Epithelial cell of prostate (primary cell): ENCODE results near the gene PRB2.
"Not testable (repeated sequence)": the region's sequence is repeated elsewhere in the genome, so short reads cannot be mapped to it uniquely, and the experiment has no call there.

ENCODE experiments used
- DNase-seq: peaks from one replicate; pipeline ENCODE4 v3.0.0-alpha.2; 2011; ENCODE audit warnings: low read depth, low spot score
- H3K27ac ChIP-seq: fragments of 450-650 bp; 2 replicates; pipeline ENCODE4 v1.5.1; 2017; ENCODE audit warnings: mild to moderate bottlenecking

Gene PRB2

DNA sequence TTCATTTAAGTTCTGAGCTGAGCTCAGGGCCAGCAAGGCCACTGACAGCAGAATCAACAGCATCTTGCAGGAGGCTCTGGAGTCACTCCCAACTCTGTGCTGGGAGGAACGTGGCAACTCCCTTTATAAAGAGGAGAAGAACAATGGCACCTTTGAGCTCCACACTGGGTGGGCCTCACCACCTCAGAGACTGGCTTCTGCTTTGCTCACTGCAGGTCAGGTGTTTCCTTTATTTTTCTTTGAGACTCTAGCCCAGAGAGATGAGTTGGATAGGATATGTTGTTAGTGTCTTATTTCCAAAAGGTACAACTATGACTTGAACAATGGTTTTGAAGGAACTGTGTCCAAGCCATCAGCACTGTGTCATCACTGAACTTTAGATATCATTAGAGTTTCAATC lies at the start of gene PRB2:
Gene PRB2, minus strand, starts transcription at position 101 of the 400 bp plus-strand sequence. Its CDS starts 38 bp downstream, at position 63.
- H3K27ac ChIP-seq, DNase-seq: not testable (repeated sequence)

DNA sequence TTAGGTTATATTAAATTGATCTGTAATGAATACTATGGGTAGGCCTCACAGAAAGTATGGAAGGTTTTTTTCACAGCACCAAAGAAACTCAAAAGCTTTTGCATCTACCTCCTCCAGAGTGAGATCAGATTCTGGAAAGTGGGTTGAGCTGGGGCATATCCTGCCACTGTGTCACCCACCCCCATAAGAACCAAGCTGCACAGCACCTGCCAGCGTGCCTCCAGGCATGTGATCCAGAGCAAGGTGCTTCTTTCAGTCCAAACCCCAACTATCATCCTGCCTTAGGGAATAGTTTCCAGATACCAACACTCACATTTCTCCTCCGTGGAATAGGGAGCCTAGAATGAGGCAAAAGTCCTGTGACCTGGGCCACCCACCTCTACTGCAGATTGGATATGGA lies 42.6 kb upstream of the PRB2 start:
- DNase-seq: no peak
- H3K27ac ChIP-seq: no peak overlapping the region

DNA sequence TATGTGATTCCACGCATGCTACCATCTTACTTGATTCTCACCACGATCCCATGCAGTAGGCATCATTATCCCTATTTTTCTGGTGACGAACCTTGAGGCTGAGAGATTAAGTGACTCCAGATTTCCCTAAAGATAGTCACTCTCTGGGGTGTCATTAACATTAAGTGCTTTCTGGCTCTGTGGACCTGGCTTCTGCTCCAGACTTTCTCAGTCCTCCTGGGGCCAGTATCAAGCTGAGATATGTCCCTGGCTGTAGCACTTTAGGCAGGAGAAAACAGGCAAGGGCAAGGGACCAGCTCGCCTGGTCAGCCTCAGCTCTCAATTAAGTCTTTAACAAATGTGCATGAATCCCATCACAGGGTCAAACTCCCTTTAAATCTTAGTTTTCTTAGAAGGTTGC lies 38.3 kb upstream of the PRB2 start:
- no peak overlapping the region for H3K27ac ChIP-seq
- no peak for DNase-seq

DNA sequence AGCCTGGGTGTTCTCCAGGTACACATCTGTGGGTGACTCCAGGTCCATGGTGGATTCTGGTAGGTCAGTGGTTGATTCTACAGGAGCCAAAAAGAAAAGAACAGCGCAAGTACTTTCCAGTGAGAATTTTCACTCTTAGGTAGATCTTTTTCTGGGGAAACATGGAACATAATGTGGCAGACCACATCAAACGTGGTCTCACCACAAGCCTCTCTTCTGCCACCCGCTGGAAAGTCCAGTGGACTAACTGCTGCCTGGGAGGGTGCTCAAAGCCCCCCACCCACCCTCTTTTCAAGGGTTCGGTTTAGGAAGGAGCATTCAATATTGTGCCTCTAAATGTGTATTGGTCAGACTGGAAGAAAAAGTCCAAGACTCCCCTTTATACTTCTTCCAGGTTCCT lies 36.1 kb upstream of the PRB2 start:
- no peak for DNase-seq
- H3K27ac ChIP-seq: no peak overlapping the region

DNA sequence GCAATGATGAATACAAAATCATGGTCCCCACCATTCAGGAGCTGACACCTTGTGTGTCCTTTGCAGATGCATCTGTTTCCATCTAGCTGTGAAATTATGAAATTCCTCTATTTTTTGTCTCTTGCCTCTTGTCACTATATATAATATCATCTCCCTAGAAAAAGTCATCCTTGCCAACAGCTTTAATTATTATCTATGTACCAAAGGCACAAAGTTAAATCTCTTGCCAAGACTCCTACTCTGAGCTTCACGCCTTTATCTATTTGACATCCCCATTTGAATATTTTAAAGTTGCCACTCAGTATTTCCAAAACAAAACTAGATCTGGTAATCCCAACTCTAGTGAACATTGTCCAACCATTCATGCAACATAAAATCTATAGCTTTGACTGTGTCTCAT lies 32.0 kb upstream of the PRB2 start:
- DNase-seq: no peak
- no peak overlapping the region for H3K27ac ChIP-seq

DNA sequence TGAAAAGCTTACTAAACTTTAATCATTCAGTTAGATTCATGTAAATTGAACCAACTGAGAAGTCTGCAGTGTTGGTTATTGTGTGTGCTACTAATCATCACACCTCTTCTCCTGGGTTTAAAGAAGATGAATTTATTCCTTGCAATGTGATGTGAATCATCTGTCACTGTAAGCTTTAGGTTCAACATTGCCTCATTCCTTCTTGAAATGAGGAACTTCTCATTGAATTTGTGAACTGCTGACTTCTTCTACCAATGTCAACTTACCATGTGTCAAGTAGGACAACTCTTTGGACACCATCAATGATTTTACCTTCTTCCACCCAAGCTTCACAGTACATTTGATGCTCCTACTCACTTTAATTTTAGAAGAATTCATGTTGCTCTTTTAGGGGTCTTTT lies 17.4 kb upstream of the PRB2 start:
- no peak overlapping the region for H3K27ac ChIP-seq
- DNase-seq: no peak

DNA sequence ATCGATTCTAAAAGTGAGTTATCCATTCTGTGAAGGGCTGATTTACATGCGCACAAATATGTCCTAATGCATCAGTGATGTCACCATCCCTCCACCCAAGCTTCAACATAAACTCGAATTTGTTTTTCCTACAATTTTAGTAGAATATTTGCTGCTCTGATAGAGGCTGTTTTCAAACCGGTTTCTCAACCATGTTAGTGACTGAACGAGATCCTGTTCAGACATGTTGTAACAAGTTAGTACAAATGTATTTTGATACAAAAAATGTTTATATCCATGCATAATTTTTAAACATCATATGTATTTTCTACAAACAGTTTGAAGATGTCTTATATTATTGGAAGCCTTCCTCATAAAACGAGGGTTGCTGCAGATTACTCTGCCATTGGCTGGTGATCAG lies 12.7 kb upstream of the PRB2 start:
- no peak for DNase-seq

DNA sequence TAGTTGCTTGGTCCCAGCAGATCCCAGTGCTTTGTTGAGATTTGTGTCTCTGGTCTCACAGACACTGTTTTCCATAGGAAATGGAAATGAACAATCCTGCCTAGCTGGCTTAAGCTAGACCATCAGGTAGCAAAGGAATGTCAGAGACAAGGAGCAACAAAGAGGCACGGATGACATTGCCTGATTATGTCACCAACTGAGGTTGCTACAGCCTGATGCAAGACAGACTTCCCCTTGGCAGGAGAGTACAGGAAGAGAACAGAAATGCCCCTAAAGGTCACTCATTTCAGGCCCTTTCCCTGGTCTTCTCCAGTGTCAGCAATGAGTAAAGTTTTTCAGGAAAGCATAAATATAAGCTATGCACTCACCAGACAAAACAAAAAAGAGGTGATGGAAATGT lies 2.0 kb upstream of the PRB2 start:
- no peak for DNase-seq
- H3K27ac ChIP-seq: no peak overlapping the region

More for the DNA sequence above, 12.7 kb upstream of the PRB2 start:
- H3K27ac ChIP-seq: peak overlapping the region; percentile 4

DNA sequence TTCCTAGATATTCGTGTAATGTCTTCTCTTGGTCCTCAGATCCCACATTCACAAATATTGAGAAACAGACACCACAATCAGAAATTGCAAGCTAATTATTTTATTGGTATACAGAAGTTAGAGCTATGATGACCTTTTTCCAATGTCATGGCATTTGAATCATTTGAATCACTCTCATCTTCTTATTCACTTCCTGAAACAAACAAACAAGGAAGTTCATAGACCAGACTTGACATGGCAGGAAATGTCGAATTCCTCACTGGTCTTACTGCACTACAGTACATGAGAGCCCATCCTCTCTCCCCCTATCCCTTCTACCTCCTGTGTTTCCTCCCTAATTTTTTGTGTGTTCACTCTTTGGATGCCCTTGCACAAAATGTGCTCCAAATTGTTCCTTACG lies 3.9 kb downstream of the PRB2 start:
- DNase-seq: peak; percentile 20
- H3K27ac ChIP-seq: peak overlapping the region; percentile 26

DNA sequence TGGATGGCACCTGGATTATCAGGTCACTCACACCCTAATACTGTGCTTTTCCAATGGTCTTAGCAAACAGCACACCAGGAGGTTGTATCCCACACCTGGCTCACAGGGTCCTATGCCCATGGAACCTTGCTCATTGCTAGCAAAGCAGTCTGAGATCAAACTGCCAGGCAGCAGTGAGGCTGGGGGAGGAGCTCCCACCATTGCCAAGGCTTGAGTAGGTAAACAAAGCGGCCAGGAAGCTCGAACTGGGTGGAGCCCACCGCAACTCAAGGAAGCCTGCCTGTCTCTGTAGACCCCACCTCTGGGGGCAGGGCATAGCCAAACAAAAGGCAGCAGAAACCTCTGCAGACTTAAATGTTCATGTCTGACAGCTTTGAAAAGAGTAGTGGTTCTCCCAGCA lies 17.9 kb downstream of the PRB2 start:
- not testable (repeated sequence) for DNase-seq, H3K27ac ChIP-seq

DNA sequence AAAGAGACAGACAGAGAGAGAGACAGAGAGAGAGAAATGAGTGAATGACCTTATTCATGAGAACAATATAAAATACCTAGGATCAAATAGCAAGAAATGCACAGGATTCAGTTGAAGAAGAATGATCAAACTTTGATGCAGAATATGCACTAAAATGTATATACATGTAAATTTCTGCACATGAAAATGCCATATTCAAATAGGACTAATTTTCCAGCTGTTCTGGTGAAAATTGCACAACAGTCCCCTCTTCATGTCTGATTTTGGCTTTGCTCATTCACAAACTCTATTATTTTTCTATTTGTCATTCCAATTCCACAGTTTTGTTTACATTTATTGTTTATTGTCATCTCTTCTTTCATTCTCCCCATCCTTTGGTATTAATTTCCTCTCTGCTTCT lies 34.2 kb downstream of the PRB2 start:
- no peak overlapping the region for H3K27ac ChIP-seq
- DNase-seq: no peak

DNA sequence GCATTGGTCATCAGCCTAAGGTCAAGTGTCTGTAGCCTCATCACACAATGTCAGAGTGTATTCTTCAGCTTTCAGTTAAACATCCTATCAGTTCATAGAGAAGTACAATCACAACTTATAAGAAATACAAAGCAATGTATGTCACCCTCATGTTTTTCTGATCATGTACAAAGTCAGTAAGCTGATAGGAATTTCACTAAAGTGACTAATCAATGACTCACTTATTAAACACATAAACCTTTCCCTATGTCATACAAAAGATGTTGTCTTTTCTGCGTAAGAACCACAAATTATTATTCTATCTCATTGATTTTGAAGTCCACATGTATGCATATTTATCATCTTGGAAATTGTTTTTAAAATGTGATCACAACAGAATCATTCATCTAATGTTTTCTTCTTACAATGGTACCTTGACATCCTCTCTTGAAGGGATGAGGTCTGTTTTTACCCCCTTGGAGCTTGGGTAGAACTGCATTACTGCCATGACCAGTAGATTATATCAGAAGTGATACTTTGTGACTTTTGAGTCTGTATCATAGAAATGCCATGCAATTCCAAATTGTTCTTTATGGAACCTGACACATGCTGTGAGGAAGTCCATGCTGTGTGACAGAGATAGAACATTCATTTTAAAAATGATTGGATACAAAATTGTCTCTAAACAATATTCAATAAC lies 35.0 kb downstream of the PRB2 start:
- peak; percentile 51 for DNase-seq
- H3K27ac ChIP-seq: peak overlapping the region; percentile 7

DNA sequence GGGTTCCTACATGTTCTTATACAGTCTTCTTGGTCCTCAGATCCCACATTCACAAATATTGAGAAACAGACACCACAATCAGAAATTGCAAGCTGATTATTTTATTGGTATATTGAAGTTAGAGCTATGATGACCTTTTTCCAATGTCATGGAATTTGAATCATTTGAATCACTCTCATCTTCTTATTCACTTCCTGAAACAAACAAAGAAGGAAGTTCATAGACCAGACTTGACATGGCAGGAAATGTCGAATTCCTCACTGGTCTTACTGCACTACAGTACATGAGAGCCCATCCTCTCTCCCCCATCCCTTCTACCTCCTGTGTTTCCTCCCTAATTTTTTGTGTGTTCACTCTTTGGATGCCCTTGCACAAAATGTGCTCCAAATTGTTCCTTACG lies 43.6 kb downstream of the PRB2 start:
- not testable (repeated sequence) for H3K27ac ChIP-seq, DNase-seq

DNA sequence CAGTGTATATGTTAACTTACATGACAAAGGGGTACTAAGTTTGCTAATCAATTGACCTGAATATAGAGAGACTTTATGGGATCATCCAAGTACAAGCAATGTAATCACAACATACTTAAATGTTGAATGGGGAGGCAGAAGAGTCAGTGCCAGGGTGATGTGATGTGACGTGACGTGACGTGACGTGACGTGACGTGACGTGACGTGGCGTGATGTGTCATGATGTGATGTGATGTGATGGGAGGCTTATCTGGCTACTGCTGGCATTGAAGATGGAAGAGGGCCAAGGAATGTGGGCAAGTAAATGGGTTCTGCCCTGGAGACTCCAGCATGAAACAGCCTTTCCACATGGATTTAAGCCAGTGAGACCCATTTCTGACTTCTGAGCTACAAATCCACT lies 46.9 kb downstream of the PRB2 start:
- H3K27ac ChIP-seq: no peak overlapping the region
- no peak for DNase-seq

DNA sequence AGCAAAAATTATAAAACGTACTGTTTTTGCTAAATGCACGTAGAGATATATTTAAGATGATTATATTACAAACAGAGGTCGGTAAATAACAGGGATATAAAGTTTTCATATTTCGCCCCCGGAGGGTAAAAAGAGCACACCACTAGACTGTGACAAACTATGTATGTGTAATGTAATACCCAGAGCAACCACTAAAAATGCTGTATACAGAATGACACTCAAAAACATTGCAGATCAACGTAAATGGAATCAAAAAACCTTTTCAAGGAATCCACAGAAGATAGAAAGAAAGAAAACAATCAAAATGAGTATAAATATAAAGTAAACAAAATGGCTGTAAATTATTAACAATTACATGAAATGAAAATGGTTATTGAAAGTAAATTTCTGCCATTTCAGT lies 47.6 kb downstream of the PRB2 start:
- H3K27ac ChIP-seq: no peak overlapping the region
- no peak for DNase-seq

DNA sequence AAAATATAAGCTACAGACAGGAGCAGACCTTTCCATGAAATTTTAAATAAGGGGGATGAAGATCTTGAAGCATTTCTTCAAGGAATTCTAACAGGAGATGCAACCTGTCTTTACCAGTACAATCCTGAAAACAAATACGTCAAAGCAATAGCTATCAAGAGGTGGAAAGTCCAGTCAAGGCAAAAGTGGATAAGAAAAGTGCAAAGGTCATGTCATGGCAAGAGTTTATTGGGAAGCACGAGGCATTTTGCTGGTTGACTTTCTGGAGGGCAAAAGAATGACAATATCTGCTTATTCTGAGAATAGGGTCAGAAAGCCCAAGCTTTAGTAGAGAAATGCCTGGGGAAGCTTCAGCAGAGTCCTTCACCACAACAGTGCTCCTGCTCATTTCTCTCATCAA lies 50.9 kb downstream of the PRB2 start:
- no peak overlapping the region for H3K27ac ChIP-seq
- no peak for DNase-seq
